KG1 (cell line): ENCODE data around the gene JPT1.
"Not testable (repeated sequence)": the region's sequence is repeated elsewhere in the genome, so short reads cannot be mapped to it uniquely, and the experiment has no call there.

Source experiments
- DNase-seq: peaks from one replicate; lab custom pipeline; 2025; lab: John Stamatoyannopoulos, UW

The JPT1 gene

GRCh38 chr17:75154195-75155106 lies at the start of gene JPT1:
TSS of gene JPT1 (minus strand) at chr17:75154512. CDS start at chr17:75154397, 115 bp downstream.
- DNase-seq: peak; percentile 98

DNA sequence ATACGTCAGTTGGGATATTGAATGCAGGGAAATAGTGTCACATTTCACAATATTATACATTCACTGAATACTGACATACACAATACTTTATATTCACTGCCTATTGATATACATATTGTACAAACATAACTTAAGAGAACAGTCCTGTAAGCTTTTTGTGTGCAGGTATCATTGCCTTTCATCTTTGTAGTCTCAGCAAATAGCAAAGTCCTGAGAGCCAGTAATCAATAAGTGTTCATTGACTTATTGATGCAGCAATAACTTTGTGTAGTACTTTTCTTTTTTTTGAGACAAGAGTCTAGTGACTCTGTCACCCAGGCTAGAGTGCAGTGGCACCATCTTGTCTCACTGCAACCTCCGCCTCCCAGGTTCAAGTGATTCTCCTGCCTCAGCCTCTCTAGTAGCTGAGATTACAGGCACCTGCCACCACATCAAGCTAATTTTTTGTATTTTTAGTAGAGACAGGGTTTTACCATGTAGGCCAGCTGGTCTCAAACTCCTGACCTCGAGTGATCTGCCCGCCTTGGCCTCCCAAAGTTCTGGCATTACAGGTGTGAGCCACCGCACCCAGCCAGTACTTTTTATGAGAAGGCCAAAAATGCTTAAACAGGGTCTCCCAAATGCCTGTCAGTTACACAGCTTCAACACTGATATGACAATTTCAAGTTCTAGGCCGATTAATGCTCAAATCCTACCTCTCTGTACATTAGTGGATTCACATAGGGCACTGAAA lies 45.7 kb upstream of the JPT1 start:
- DNase-seq: no peak

- no peak for DNase-seq
These were observed 40.6 kb upstream of the JPT1 start for GRCh38 chr17:75194879-75195278.

DNA sequence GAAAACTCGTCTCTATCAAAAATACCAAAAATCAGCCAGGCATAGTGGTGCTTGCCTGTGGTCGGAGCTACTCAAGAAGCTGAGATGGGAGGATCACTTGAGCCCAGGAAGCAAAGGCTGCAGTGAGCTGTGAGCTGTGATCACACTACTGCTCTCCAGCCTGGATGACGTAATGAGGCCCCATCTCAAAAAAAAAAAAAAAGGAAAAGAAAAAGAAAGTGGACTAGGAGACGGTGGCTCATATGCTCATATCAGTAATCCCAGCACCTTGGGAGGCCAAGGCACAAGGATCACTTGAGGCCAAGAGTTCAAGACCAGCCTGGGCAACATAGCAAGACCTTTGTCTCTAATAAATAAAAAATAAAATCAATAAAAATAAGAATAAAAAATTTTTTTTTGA lies 37.3 kb upstream of the JPT1 start:
- DNase-seq: no peak

- no peak for DNase-seq
These were observed 34.3 kb upstream of the JPT1 start for GRCh38 chr17:75188614-75189013.

- DNase-seq: no peak
These were observed 29.9 kb upstream of the JPT1 start for GRCh38 chr17:75183999-75184884.

DNA sequence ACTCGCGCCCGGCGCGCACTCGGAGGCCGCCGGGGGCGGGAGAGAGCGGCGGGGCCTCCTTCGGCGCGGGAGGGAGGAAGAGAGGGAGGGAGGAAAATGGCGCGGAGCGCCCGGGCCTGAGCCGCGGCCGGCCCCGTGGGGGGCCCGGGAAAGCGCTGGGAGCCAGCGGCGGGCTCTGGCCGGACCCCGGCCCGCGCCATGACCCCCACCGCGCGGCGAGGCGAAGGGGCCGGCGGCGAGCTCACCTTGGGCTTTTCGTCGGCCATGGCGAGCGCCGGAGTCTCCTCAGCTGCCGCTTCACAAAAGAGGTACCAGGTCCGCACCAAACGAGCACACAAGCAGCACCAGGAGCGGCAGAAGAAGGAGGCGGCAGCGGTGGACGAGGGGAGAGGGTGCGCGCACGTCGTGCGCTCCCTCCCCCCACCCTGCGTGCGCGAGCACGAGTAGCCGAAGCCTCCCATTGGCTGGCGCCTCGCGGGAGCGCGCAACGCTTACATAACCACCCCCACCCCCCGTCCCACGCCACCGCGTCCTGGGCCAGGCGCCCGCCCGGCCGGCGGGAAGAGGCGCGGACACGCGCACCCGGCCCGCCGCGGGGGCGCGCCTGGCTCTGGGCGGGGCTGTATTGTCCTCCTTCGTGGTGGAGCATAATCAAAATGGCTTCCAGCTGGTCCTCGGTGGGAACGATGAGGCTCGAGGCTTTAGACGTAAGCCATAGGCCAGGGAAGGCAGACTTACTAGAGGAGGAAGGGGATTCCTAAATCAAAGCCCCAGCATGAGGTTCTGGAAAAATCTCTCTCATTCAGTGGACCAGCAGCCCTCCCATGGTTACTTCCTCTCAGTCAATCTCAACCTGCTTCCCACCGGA lies 28.5 kb upstream of the JPT1 start, which contains the start of gene SUMO2:
Gene SUMO2, minus strand, starts transcription at position 391 of the 868 bp plus-strand sequence. Its CDS starts 125 bp downstream, at position 266.
- peak; percentile 92 for DNase-seq

DNA sequence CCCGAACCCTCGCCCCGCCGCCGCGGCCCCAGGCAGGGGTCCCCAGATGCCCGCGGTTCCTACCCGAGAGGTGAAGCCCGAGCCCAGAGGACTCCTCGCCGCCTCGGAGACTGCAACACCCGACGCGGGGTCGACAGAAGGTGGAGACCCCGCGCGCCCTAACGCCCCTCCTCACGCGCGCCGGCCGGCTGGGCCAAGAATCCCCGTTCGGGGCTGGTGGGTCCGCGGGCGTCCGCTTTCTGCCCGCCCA lies 27.9 kb upstream of the JPT1 start:
- no peak for DNase-seq

- DNase-seq: peak; percentile 34
These were observed 27.5 kb upstream of the JPT1 start for GRCh38 chr17:75181608-75182318.

GRCh38 chr17:75181110-75181509 lies 26.8 kb upstream of the JPT1 start:
- no peak for DNase-seq

GRCh38 chr17:75178453-75178852 lies 24.1 kb upstream of the JPT1 start:
- no peak for DNase-seq

DNA sequence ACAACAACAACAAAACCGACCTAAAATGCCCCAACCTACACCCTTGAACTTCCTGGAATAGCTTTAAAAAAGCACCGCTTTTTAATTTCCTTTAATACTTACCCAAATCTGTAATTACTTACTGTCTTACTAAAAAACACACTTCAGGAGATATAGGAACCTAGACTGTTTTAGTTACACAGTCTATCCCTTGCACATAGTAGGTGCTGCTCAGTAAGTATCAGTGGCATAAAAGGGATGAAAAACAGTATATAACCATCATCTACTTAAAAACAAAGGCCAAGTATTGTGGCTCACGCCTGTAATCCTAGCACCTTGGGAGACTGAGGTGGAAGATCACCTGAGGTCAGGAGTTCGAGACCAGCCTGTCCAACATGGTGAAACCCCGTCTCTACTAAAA lies 22.3 kb upstream of the JPT1 start:
- no peak for DNase-seq

GRCh38 chr17:75174996-75175395 lies 20.7 kb upstream of the JPT1 start:
- no peak for DNase-seq

DNA sequence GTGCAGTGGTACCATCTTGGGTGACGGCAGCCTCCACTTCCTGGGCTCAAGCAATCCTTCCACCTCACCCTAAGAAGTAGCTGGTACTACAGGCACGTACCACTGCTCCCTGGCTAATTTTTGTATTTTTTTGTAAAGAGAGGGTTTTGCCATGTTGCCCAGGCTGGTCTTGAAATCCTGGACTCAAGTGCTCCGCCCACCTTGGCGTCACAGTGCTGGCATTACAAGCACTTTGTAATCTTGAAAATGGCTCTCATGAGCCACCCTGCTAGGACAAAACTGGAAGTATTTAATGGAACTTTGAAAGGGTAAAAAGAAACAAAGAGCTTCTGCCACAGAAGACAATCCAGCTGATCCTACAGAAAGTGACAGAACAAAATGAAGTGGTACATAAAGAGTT lies 19.2 kb upstream of the JPT1 start:
- DNase-seq: no peak

- DNase-seq: no peak
These were observed 14.7 kb upstream of the JPT1 start for GRCh38 chr17:75168998-75169397.

- not testable (repeated sequence) for DNase-seq
These were observed 10.3 kb upstream of the JPT1 start for GRCh38 chr17:75164606-75165005.

DNA sequence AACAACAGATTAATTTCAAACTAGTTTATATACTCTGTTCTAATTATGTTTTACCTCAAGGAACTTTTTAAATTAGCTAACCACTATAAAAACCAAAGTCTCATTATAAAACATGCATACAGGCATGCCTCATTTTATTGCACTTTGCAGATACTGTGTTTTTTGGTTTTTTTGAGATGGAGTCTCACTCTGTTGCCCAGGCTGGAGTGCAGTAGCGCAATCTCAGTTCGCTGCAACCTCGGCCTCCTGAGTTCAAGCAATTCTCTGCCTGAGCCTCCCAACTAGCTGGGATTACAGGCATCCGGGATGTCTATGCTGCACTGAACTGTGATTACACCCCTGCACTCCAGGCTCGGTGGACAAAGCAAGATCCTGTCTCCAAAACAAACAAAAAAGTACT lies 8.8 kb upstream of the JPT1 start:
- DNase-seq: no peak

GRCh38 chr17:75160211-75160610 lies 5.9 kb upstream of the JPT1 start:
- no peak for DNase-seq

DNA sequence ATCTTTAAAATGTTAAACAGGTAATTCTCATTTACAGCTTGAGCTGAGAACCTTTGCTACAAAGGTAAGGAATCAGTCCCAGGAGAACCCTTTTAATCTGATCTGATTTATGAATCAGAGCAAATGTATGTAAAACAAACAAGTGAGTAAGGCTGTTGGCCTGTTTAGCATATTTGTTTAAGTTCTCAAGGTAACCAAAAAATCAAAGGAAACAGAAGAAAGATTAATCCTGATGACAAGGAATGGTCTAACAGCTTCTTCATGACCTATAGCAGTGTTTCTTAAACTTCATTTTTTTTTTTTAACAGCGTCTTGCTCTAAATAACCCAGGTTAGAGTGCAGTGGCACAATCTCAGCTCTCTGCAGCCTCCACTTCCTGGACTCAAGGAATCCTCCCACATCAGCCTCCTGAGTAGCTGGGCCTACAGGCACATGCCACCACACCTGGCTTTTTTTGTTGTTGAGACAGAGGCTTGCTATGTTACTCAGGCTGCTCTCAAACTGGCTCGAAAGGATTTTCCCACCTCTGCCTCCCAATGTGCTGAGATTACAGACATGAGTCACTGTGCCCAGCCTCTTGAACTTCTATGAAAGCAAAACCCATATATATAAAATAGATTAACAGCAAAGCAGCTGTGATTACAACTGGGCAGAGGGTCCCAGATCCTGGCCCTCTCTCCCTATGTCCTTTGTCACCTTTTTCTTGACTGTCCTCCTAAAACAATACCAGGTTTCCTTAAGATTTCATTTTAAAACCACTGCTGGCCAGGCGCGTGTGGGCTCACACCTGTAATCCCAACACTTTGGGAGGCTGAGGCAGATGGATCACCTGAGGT lies 5.1 kb upstream of the JPT1 start:
- DNase-seq: no peak

DNA sequence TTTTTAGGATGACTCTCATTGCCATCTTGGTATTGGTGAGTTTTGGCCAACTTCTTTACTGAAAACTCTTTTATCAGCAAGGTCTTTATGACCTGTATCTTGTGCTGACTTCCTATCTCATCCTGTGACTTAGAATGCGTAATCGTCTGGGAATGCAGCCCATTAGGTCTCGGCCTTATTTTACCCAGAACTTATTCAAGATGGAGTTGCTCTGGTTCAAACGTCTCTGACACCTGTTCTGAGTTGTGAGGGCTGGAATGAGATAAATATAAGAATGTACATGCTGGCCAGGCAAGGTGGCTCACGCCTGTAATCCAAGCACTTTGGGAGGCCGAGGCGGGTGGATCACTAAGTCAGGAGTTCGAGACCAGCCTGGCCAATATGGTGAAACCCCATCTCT lies 4.2 kb upstream of the JPT1 start:
- not testable (repeated sequence) for DNase-seq
